ENCODE data around the gene HDAC9. TPM values are rescaled to one million over a fixed set of nuclear protein-coding genes. Genes with fewer than 3 reads are reported as not detected.

HDAC9 gene
- total RNA-seq, 1 experiment from 2014 or later: 7.7 TPM

- Histone ChIP-seq H3K4me2 (ENCODE audit: insufficient read depth, insufficient read length, low read length) (no peak overlapping the region), H2BK120ac (ENCODE audit: low read depth, low read length, poor library complexity, severe bottlenecking) (no peak overlapping the region), H3K27ac (ENCODE audit: insufficient read length, low read depth, low read length) (no peak overlapping the region), H3K27me3 (ENCODE audit: insufficient read depth, low read length) (no peaks in the 10 kb centered on the region), H4K5ac (ENCODE audit: insufficient read length, low read depth, low read length) (no peak overlapping the region), H3K9me3 (ENCODE audit: control insufficient read depth, low read depth, low read length) (no peaks in the 10 kb centered on the region), H3K23me2 (ENCODE audit: insufficient read length, low read depth, low read length, poor library complexity, severe bottlenecking) (no peaks in the 10 kb centered on the region), H3K79me2 (ENCODE audit: insufficient read depth, low read length) (no peaks in the 10 kb centered on the region), H4K20me1 (ENCODE audit: control insufficient read depth, insufficient read depth, insufficient read length) (no peaks in the 10 kb centered on the region), H2AK5ac (ENCODE audit: insufficient read length, low read length) (no peak overlapping the region), H3T11ph (ENCODE audit: low read length) (no peak overlapping the region), H3K23ac (ENCODE audit: insufficient read length, low read depth, low read length) (no peak overlapping the region), H3K56ac (ENCODE audit: insufficient read length, low read depth, low read length) (no peak overlapping the region), H2BK15ac (ENCODE audit: low read depth, low read length) (no peak overlapping the region), H2AFZ (ENCODE audit: low read length) (no peak overlapping the region), H3K14ac (ENCODE audit: insufficient read depth, low read length) (no peak overlapping the region), H4K91ac (ENCODE audit: insufficient read length, low read depth, low read length) (no peak overlapping the region), H3K79me1 (ENCODE audit: insufficient read depth, low read depth, low read length, poor library complexity, severe bottlenecking) (no peaks in the 10 kb centered on the region), H3K4me1 (ENCODE audit: insufficient read depth, low read length) (no peaks in the 10 kb centered on the region), H3K4ac (ENCODE audit: low read depth, low read length) (no peak overlapping the region), H2BK5ac (ENCODE audit: insufficient read length, low read length) (no peak overlapping the region), H4K8ac (replicated peaks; ENCODE audit: insufficient read length, low read depth, low read length) (no peak overlapping the region), H2BK12ac (ENCODE audit: insufficient read length, low read depth, low read length) (no peak overlapping the region), H2BK20ac (ENCODE audit: low read depth, low read length, poor library complexity, severe bottlenecking) (no peak overlapping the region), H3K9ac (ENCODE audit: extremely low read depth, insufficient read length, low read length) (no peak overlapping the region), H3K18ac (ENCODE audit: insufficient read length, low read depth, low read length) (no peak overlapping the region)
- Mint-ChIP-seq H3K36me3 (ENCODE audit: insufficient read depth in 1 of 3, low read depth in 3 of 3) (no peaks in the 10 kb centered on the region), H3K4me3 (no peak overlapping the region), H3K9me3 (no peaks in the 10 kb centered on the region), H3K27me3 (ENCODE audit: low read depth) (no peaks in the 10 kb centered on the region), H3K4me1 (peaks cover 4 to 5% of the 10 kb centered on the region in 2 experiments; a peak in 3 of 4 replicates), H3K27ac (no peak overlapping the region)
- TF ChIP-seq CTCF (conservative IDR thresholded peaks at IDR 0.05): no peak
- no peak for DNase-seq
- WGBS (ENCODE audit: extremely low coverage, insufficient read length, low lambda C conversion rate): no CpG with 5 or more reads among the region's 5 CpGs
Measured at GRCh38 chr7:18459484-18460245, 35.9 kb upstream of the HDAC9 start.

Measured in H9 (cell line).